Measurements from ENCODE around the gene EFL1.

- TF ChIP-seq EP300 (IDR thresholded peaks at IDR 0.05) (no peak), CTCF (IDR thresholded peaks at IDR 0.05) (no peak), POLR2AphosphoS5 (IDR thresholded peaks at IDR 0.05) (no peak), POLR2A (IDR thresholded peaks at IDR 0.05) (no peak)
Observed at GRCh38 chr15:82117296-82117695, 145.2 kb downstream of the EFL1 start.
